ENCODE measurements around the gene CAPZB.
"Not testable (repeated sequence)": the region's sequence is repeated elsewhere in the genome, so short reads cannot be mapped to it uniquely, and the experiment has no call there.

CAPZB gene

DNA sequence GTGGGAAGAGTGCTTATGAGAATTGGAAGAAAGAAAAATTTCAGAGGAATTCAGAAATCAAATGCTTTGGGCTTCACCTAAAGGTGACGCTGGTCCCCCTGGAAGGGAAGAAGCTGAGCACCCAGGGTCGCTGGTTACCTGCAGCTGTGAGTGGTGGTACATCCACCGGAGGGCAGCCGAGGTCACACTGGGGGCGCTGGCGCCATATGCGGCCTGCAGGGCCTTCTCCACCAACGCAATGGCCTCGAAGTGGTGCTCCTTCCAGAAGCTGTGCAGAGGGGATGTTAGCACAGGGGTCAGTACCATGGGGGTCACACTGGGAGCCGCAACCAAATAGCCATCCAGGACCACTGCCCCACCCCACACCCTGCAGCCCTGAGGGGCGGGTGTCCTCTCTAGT, 179.5 kb downstream of the CAPZB start:
- DNase-seq, result no peak

DNA sequence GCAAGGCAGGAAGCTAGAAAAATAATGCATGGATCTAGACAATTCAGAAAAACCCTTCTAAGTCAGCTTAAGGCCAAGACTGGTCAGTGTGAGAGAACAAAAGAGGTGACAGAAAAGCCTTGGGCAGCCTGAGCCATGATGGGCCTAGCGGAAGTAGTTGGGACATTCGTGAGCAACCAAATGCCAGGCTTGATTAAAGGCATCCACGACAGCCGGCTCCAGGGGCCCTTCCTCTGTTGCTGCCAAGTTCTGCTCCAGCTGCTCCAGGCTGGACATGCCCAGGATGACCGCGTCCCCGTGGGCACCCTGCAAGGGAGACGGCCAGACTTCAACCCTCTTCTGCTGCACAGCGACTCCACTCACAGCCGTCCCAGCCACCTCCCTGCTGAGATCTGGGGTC, 181.3 kb downstream of the CAPZB start:
- DNase-seq, result not testable (repeated sequence)

DNA sequence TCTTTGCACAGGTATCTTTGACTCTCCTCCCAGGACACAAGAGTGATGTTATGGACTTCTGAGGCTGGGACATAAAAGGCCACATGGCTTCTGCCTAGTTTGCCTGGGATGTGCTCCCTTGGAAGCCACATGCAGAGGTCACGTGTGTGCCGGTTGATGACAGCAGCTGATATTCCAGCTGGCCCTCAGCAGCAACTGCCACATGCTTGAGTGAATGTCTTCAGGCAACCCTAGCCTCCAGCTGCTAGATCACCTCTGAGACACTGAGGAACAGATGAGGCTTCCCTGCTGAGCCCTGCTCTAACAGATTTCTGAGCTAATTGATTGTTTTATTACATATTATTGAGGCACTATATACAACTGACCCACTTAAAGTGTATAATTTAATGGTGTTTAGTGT, 185.1 kb downstream of the CAPZB start:
- DNase-seq, result no peak

DNA sequence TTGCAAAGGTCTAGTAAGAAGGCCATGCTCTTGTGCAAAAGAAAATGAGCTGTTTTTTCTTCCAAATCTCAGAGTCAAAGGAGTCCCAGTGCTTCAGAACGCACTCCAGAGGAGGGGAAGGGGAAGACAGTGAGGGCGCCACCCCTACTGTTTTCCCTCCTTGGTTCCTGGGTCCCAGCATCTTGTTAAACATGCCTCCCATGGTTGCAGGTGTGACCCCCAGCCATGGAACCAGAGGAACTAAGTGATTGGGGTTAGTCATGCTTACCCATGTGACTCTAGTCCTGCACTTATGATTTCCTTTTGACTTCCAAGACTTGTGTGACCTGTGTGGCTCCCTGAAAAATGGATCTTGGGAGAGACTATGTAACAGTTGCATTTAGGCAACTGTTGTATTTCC, 190.7 kb downstream of the CAPZB start:
- no peak for DNase-seq

DNA sequence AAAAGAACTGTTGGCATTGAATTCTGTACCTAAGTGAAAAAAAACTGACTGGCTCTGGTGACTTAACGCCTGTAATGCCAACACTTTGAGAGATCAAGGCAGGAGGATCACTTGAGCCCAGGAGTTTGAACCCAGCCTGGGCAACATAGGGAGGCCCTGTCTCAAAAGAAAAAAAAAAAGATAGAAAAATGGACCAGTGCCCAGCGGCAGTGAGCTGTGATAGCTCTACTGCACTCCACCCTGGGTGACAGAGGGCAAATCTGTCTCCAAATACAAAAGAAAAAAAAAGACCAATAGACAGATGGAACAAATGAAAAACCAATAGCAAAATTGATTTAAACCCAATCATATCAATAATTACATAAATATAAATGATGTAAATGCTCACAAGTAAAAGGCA, 196.1 kb downstream of the CAPZB start:
- no peak for DNase-seq
